GM21367 (cell line): ENCODE results near the gene WDR1.

Experiments
- ATAC-seq: cut with Tn5 transposase; IDR thresholded peaks from one replicate; pipeline ENCODE4 v1.9.1; 2021; ENCODE audit not compliant: unreplicated experiment

Gene WDR1

DNA sequence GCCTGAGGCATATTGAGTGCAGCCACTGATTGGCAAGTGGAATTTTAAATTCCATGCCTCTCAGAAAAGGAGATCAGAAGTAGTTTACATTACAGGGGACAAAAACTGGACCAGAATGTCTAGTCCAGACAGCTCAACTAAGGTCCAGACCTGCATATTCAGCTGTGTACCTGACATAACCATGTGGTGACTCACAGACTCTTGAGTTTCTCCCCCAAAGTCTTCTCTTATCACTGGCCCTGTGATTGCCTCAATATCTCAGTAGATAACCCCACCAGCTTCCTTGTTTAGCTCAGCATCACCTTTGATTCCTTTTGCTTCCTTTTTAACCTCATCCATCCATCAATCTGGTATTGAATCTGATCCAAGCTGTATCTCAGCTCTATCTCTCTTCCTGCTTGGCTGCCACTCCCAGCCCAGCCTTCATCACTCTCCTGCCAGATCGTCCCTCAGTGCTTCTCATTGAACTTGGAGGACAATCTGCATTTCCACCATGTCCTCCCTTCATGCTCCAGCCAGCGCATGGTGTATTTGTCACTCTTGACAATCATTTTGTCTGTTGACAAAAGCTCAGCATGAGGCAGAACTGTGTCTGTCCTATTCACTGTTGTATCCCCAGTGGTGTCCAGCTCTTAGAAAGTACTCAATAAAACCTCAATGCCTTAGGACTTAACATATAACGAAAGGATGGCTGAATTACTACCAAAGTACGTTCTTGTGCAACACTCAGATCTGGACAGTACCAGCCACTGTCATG lies 67.5 kb downstream of the WDR1 start:
- no peak for ATAC-seq

GRCh38 chr4:10047967-10048366 lies 68.6 kb downstream of the WDR1 start:
- no peak for ATAC-seq

DNA sequence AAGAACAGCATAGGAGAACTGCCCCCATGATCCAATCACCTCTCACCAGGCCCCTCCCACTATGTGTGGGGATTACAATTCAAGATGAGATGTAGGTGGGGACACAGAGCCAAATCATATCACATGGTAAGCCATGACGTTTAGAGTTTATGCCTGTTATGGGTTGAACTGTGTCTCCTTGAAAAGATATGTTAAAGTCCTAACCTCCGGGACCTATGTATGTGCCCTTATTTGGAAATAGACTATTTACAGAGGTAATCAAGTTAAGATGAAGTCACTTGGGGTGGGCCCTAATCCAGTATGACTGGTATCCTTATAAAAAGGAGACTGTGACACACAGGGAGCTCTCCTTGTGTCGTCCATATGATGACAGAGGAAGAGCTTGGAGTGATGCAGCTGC lies 70.1 kb downstream of the WDR1 start:
- ATAC-seq: no peak

DNA sequence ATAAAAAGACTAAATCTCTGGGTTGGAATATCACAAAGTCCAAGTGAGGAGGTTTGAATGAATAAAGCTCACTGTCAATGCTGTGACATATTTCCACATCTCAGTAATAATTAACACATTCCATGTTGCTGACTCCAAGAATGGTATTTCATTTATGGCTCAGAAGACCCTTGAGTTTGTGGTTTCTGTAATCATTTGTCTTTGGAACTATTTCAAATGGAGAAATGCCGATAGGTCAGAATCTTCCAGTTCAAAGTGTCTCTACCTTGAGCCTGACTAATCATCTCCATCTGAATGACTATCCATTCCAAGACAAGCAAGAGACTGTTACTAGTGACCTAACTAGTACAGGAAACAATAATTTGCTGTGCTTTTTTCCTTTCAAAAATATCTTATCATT lies 71.1 kb downstream of the WDR1 start:
- ATAC-seq: no peak

DNA sequence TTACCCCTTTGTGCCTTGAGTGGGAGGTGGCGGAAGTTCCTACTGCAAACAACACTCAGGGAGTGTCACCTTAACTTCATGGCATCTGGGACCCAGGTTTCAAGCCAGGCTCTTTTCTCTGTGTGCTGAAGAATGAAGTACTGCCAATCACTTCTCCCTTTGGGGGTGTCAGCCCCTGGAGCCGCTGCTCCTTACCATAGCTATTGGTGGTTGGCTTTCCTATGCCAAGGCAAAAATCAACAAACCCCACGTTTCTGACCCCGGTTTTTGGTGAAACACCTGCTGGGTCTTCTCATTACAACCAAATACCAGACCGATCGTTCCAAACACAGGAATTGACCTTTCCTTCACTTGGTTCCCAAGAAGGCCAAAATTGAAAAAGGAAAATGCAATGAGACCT lies 75.6 kb downstream of the WDR1 start:
- no peak for ATAC-seq

- no peak for ATAC-seq
Observed at GRCh38 chr4:10040049-10040892, 76.3 kb downstream of the WDR1 start.

DNA sequence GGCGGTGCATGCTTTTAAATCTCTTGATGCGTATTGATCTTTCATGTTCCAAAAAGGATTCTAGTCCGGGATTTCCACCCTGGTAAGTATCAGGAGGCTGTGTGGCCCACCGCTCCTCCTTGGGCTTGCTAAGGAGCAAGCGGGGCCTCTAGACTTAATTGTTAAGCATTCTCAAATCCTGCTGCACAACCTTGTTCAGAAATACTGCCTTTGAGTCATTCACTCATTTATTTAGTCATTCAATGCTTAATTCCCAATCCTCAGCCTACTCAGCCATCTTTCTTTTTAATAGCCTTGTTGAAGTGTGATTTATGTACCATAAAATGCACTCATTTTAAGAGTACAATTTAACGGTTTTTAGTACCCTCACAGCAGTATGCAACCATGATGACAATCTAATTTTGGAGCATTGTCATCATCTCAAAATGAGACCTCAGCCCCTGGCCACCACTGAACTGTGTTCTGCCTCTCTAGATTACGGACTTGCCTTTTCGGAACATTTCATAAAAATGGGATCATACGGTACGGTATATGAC lies 79.7 kb downstream of the WDR1 start:
- no peak for ATAC-seq

DNA sequence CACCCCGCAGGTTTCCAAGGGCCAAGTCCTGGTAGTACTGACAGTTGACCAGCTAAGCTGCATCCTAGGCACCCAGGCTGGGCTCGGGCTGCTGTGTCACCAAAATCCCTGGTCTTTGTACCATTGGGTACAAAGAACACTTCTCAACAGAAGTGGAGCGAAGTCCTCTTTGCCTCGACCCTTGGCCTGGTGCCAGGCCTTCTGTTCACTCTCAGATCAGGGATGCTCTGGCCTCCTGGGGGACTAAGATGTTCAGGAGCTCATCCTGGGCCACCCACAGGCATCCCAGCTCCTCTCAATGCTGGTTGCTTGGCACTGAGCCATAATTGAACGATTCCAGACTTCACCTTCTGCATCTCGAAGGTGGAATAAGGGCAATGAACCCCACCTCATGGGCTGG lies 81.5 kb downstream of the WDR1 start:
- no peak for ATAC-seq

DNA sequence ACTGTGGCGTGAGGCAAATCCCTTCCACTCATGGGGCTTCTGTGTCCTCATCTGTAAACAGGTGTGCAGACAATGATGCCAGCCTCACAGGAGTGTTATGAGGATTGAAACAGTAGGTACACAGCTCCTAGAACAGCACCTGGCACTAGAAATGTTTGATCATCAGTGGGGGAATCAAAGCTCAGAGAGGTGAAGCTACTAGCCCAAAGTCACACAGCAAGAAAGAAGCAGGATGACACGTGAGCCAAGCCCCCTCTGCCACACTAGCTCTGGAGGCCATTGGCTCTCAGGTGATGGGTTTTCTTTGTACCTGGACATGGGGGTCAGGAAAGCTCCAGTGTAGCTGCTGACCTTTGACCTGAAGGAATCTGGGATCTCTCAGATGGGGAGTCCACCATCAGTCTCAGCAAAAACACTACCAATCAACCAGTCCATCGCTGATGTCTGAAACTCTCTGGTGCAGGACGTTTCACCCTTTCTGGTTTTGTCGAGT lies 81.9 kb downstream of the WDR1 start:
- ATAC-seq: no peak

GRCh38 chr4:10034136-10034535 lies 82.5 kb downstream of the WDR1 start:
- no peak for ATAC-seq

DNA sequence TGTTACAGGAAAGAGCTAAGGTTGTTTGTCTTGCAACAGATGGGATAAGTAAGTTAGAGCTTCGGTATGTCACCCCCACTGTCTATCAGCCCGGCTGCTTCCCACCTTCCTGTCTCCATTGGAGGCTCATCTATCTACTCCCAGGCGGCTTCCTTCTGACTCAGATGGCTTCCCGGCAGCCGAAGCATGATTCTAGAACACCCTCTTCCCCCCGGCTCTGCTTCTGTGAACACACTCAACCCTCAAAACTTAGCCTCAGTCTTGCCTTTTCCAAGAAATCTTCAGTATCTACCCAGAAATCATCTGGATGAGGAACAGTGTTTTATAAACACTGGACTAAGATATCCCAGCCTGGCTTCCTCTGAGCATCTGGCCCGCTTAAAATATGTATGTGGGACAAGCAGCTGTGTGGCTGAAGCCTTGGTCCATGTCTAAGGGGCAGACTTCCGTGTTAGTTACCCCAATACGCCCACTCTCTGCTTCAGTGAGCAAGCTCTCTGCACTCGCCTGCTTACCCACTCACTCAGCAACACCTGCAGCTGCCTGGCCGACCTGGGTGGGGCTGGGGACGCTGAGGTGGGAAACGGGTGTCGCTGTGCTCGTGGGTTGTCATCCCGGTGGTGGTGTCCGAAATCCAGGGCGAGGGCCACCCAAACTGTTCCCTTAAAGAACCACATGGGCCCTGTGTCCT lies 83.3 kb downstream of the WDR1 start:
- no peak for ATAC-seq

DNA sequence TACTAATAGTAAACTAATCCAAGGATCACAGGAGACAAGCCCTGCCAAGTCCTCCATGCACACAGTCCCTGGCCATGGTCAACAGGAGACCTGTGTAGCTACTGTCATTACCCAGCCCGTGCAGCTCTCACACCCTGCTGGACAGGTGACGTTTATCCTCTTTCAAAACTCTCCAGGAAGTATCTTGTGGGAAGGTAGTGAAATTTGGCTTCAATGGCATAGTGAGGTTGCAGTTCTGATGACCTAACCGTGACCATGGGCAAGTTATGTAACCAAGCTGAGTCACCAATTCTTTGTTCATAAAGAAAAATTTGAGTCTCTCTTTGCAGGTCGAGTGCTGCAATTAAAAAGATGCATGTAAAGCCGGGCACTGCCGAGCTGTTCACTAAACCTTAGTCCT lies 84.0 kb downstream of the WDR1 start:
- no peak for ATAC-seq

DNA sequence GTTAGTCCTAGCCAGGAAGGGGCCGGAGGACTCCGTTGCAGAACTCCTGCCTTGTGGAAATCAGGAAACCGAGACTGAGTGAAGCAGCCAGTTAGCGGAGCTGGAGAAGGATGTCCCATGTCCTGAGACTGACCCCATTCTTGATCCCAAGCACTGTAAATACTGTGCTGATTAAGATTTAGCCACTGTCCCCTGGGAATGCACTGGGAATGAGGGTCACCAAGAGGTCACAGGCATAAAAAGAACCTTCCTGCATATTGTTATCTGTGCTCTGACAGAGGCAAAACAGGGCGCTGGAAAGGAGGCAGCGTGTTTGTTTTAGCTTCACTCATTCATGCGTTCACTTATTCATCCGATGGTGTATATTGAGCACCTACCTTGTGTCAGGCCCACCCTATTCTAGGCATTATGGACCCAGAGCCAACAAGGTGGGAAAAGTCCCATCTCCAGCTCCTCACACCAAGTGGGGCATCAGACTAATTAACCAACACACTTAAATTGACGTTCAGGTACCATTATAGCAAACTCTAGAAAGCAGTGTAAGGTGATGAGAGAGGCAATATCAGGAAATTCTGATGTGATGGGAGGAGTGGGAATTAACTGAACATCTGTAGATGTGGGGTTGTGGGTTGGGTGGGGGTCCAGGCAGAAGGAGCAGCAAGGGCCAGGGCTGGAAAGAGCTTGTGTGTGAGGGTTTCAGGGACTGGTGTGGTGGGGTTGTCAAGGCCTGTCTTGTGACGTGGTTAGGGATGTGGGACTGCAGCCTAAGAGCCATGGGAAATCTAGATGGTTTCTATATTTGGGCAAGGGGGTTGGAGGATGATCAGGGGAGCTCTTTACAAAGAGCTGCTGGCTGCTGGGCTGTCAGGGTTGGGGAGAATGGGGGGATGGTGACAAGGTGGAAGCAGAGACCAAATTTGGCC lies 84.7 kb downstream of the WDR1 start:
- ATAC-seq: no peak

- no peak for ATAC-seq
Observed at GRCh38 chr4:10030972-10031667, 85.5 kb downstream of the WDR1 start.

DNA sequence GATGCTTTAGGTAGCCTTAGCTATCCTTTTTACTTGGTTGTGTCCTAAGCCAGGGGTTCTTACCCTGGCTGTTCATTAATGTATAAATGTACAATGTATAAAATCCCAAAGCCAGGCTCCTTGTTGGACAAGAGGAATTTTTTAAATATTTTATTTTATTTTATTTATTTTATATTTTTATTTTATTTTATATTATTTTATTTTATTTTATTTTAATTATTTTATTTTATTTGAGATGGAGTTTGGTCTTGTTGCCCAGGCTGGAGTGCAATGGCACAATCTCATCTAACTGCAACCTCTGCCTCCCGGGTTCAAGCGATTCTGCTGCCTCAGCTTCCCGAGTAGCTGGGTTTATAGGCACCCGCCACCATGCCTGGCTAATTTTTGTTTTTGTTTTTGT lies 87.2 kb downstream of the WDR1 start:
- no peak for ATAC-seq

DNA sequence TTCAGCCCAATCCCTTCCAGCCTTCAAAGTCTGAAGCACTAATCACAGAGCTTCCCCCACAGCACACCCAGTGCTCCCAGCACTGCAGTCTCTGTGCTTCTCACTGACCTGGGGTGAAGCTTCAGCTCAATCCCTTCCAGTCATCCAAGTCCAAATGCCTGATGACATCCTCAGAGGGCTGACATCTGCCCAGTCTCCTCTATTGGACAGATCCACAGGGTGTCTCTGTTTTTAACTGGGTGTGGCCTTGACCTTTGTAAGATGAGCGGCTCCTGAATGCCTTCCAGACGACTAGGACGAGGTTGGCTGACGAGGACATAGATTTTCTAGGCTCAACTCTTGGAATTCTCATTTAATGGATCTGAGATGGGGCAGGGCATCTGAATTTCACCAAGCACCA lies 87.7 kb downstream of the WDR1 start:
- ATAC-seq: no peak

GRCh38 chr4:10026485-10026884 lies 90.1 kb downstream of the WDR1 start:
- ATAC-seq: no peak

DNA sequence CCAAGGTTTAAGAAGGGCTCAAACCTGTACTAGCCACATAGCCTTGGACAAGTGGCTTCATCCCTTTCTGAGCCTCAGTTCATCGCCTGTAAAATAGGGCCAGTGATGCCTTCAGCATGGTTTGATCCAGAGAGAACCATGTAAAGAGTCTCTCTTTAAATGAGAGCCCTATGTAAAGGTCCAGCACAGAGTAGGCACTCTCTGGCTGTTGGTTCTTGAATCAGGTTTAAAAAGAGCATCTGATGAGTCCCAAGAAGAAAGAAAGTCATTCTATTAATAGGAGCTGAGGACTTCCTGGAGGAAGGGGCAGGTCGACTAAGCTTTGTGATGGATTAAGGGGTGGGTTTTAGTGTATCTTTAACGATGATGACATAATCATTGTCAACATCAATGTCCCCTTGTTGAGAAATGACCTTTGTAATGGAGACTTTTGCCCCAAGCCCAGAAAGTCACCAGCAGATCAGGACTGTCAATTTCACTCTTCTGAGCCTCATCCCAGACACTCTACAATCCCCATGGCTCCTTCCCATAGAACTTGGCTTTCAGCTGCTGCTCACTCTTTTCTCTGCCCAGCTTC lies 91.3 kb downstream of the WDR1 start:
- no peak for ATAC-seq
